Upper lobe of left lung (tissue), 6 donors: ENCODE results near the gene FXR2. TPM values are rescaled to one million over a fixed set of nuclear protein-coding genes. Genes with fewer than 3 reads are reported as not detected.

ENCODE experiments used
- ATAC-seq, 2 donors: fragments of 200-7000 bp; cut with Tn5 transposase; one replicate each; pipeline ENCODE4 v1.9.1; 2022; ENCODE audit warnings: mild to moderate bottlenecking in 2 of 2, moderate library complexity in 2 of 2; ENCODE audit not compliant: low FRiP score in 2 of 2
- DNase-seq, 2 donors: peaks; one replicate each; pipeline ENCODE4 v3.0.0-alpha.2; 2019 to 2020
- H3K27ac ChIP-seq, 4 donors: fragments of 200-600 bp; sonication (generic); one replicate each; pipeline ENCODE4 v1.5.1; 2016 to 2019
- H3K27me3 ChIP-seq, 4 donors: fragments of 200-600 bp; sonication (generic); one replicate each; pipeline ENCODE4 v1.5.1; 2017 to 2019
- H3K36me3 ChIP-seq, 4 donors: fragments of 200-600 bp; sonication (generic); one replicate each; pipeline ENCODE4 v1.5.1; 2016 to 2019
- H3K4me1 ChIP-seq, 4 donors: fragments of 200-600 bp; sonication (generic); one replicate each; pipeline ENCODE4 v1.5.1; 2018 to 2019
- H3K4me3 ChIP-seq, 4 donors: fragments of 200-600 bp; sonication (generic); one replicate each; pipeline ENCODE4 v1.5.1; 2017 to 2019; ENCODE audit warnings: mild to moderate bottlenecking in 2 of 4, moderate library complexity in 1 of 4
- H3K9me3 ChIP-seq, 4 donors: fragments of 200-600 bp; sonication (generic); one replicate each; pipeline ENCODE4 v1.5.1; 2018 to 2019
- CTCF ChIP-seq, 6 experiments: fragments of 450-650 bp in 4 of 6; fragments of 200-600 bp in 2 of 6; sonication (generic) in 2 of 6; IDR thresholded peaks; one replicate each; pipeline ENCODE4 v1.5.1; 2016 to 2019; ENCODE audit warnings: antibody characterized with exemption in 6 of 6
- EP300 ChIP-seq, 4 donors: sonication (generic); formaldehyde crosslinking; IDR thresholded peaks; one replicate each; pipeline ENCODE4 v1.5.1; 2017; ENCODE audit warnings: antibody characterized with exemption in 4 of 4, control low read depth in 2 of 4
- POLR2A ChIP-seq, 4 donors: fragments of 450-650 bp; IDR thresholded peaks; one replicate each; pipeline ENCODE4 v1.5.1; 2016 to 2017; ENCODE audit warnings: antibody characterized with exemption in 4 of 4, mild to moderate bottlenecking in 2 of 4
- POLR2AphosphoS5 ChIP-seq, 2 donors: sonication (generic); formaldehyde crosslinking; IDR thresholded peaks; one replicate each; pipeline ENCODE4 v1.5.1; 2017; ENCODE audit warnings: antibody characterized with exemption in 2 of 2
- WGBS, 2 donors: methylation state at CpG; one replicate each; pipeline ENCODE4 v1.1.5; 2017 to 2018; 5-methylcytosine and 5-hydroxymethylcytosine counted together
- total RNA-seq, 6 donors: library from RNA; depleted of rRNA in 4 of 6; stranded (reverse); fragments of >200 nt in 4 of 6; gene quantifications; one replicate each; pipeline versions ENCODE4 v1.1.0 to v1.2.1, GENCODE V29; 2016 to 2021
- donor health status: DM: no; HTN: no; CAD: no; lungs with moderate emphysema.
- donor health status: DM: no; HTN: yes; CAD: no; lungs with severe emphysema.

The FXR2 gene
- total RNA-seq, 6 donors from 2014 or later = 35.6 to 46.1 (median 38.4) TPM

GRCh38 chr17:7563115-7563869 lies 51.4 kb downstream of the FXR2 start:
- DNase-seq (peak in 1 of 2 donors; percentile 82), ATAC-seq (no peak)
- TF ChIP-seq CTCF (IDR thresholded peaks at IDR 0.05) (no peak), POLR2AphosphoS5 (IDR thresholded peaks at IDR 0.05) (no peak), POLR2A (IDR thresholded peaks at IDR 0.05) (no peak), EP300 (IDR thresholded peaks at IDR 0.05) (no peak)
- peaks cover 44 to 57% (median 51%) of the 10 kb centered on the region in 4 donors for H3K4me1 ChIP-seq
- H3K27ac ChIP-seq = no peak overlapping the region
- WGBS, 2 donors = 84 to 86% methylated on average over 19 to 30 of the region's 30 CpGs
- H3K4me3 ChIP-seq = peak overlapping the region in 2 of 4 donors; percentile 69 to 95
- peaks cover 17 to 48% (median 45%) of the 10 kb centered on the region in 4 donors for H3K36me3 ChIP-seq
- no peaks in the 10 kb centered on the region for H3K27me3 ChIP-seq
- no peaks in the 10 kb centered on the region for H3K9me3 ChIP-seq

DNA sequence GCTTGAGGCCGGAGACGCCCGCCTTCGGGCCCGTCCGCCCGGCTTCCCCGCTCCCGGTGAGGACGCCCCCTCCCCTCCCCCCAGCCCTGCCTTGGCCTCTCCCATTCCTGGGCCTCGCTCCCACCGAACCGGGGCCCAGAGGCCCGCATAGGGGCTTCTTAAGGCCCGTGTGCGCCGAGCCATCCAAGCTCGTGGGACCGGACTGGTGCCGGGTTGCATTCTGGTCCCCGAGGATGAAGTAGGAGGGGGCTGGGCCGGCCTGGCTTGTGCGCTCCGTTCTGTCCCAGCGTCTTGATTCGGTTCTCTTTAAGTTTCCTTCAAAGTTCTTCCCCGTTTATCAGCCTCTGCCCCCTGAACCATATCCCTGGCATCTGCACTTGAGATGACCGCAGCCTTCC lies 52.5 kb downstream of the FXR2 start:
- Histone ChIP-seq H3K4me1 (peaks cover 52 to 67% (median 61%) of the 10 kb centered on the region in 4 donors), H3K36me3 (peaks cover 17 to 43% (median 39%) of the 10 kb centered on the region in 4 donors)

DNA sequence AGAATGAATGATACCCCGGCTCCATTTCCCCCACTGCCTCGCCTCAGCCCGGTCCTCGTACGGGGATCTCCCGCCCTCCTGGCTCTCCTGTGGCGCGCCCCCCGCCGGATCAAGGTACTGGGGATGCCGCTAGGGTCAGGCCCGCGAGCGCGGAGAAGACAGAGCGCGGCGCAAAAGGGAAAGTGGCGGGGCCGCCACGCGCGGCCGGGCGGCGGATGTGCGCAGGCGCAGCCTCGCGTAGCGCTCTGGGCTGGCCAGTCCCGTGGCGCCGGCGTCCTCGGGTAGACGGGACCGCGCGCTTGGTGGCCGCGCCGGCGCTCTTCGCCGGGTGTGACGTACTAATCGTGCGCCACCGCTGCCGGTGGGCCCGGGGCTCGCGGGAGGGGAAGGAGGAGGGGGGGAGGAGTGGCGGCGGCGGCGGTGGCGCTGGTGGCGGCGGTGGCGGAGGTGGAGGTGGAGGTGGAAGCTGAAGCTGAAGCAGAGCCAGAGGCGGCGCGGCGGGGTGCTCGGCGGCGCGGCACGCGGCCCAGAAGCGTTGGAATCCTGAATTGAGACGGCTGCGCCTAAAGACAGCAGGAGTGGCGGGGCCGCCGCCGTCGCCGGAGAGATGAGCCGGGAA lies 53.0 kb downstream of the FXR2 start, which contains the start of gene SENP3:
TSS of gene SENP3 (plus strand) at position 331 of the 619 bp plus-strand sequence. CDS start 1,158 bp downstream, outside the sequence.
- Histone ChIP-seq H3K27me3 (no peaks in the 10 kb centered on the region), H3K27ac (peak within 1 kb of the TSS; percentile 95 to 97 (median 96)), H3K4me3 (peak within 1 kb of the TSS; percentile 67 to 95 (median 72)), H3K4me1 (peaks cover 57 to 72% (median 66%) of the 10 kb centered on the region in 4 donors), H3K36me3 (peaks cover 17 to 38% (median 34%) of the 10 kb centered on the region in 4 donors), H3K9me3 (no peaks in the 10 kb centered on the region)
- peak; percentile 79 to 91 for ATAC-seq
- TF ChIP-seq POLR2AphosphoS5 (IDR thresholded peaks at IDR 0.05) (peak; percentile 50 to 85), CTCF (IDR thresholded peaks at IDR 0.05) (peak in 2 of 6 experiments; percentile 7 to 48), EP300 (IDR thresholded peaks at IDR 0.05) (no peak), POLR2A (IDR thresholded peaks at IDR 0.05) (peak in 1 of 4 donors; percentile 79)
- WGBS, 2 donors = 0 to 1% methylated on average over 6 to 58 of the region's 82 CpGs
- DNase-seq = peak; percentile 93 to 98

More for the DNA sequence above, 52.5 kb downstream of the FXR2 start:
- DNase-seq = no peak
- no peaks in the 10 kb centered on the region for H3K27me3 ChIP-seq
- peak overlapping the region; percentile 95 to 97 (median 96) for H3K27ac ChIP-seq
- H3K4me3 ChIP-seq = peak overlapping the region; percentile 67 to 95 (median 72)
- TF ChIP-seq CTCF (IDR thresholded peaks at IDR 0.05) (no peak), EP300 (IDR thresholded peaks at IDR 0.05) (no peak), POLR2A (IDR thresholded peaks at IDR 0.05) (no peak), POLR2AphosphoS5 (IDR thresholded peaks at IDR 0.05) (no peak)
- no peaks in the 10 kb centered on the region for H3K9me3 ChIP-seq
- ATAC-seq = no peak
- 1 to 2% methylated on average over 15 to 28 of the region's 28 CpGs for WGBS, 2 donors

DNA sequence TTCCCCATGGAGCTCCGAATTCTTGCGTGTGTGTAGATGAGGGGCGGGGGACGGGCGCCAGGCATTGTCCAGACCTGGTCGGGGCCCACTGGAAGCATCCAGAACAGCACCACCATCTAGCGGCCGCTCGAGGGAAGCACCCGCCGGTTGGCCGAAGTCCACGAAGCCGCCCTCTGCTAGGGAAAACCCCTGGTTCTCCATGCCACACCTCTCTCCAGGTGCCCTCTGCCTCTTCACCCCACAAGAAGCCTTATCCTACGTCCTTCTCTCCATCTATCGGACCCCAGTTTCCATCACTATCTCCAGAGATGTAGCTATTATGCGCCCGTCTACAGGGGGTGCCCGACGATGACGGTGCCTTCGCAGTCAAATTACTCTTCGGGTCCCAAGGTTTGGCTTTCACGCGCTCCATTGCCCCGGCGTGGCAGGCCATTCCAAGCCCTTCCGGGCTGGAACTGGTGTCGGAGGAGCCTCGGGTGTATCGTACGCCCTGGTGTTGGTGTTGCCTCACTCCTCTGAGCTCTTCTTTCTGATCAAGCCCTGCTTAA lies 53.6 kb downstream of the FXR2 start:
- Histone ChIP-seq H3K4me1 (peaks cover 61 to 75% (median 68%) of the 10 kb centered on the region in 4 donors), H3K27ac (peak overlapping the region; percentile 95 to 97 (median 96)), H3K4me3 (peak overlapping the region; percentile 67 to 95 (median 72)), H3K9me3 (no peaks in the 10 kb centered on the region), H3K36me3 (peaks cover 17 to 32% (median 28%) of the 10 kb centered on the region in 4 donors), H3K27me3 (no peaks in the 10 kb centered on the region)
- ATAC-seq = peak; percentile 89
- 1% methylated on average over 31 to 32 of the region's 32 CpGs for WGBS, 2 donors
- TF ChIP-seq EP300 (IDR thresholded peaks at IDR 0.05) (no peak), CTCF (IDR thresholded peaks at IDR 0.05) (peak; percentile 88 to 95 (median 92))
- peak; percentile 95 to 96 for DNase-seq
